ENCODE data around the gene BAHCC1.

- TF ChIP-seq CTCF (conservative IDR thresholded peaks at IDR 0.05 in 1 of 2, IDR thresholded peaks at IDR 0.05 in 1 of 2; ENCODE audit: low read depth in 1 of 2, low read length in 2 of 2) (no peak), EZH2 (IDR thresholded peaks at IDR 0.05; ENCODE audit: low read length, missing control alignments) (no peak)
Observed at GRCh38 chr17:81381632-81382577, 13.4 kb upstream of the BAHCC1 start.
